Hepatocyte (in vitro differentiated cells): ENCODE measurements around the gene NUDT14. TPM values are rescaled to one million over a fixed set of nuclear protein-coding genes. Genes with fewer than 3 reads are reported as not detected.

Source experiments
- DNase-seq: peaks from one replicate; pipeline ENCODE4 v3.0.0-alpha.2; 2016; ENCODE audit warnings: low spot score
- H2AFZ ChIP-seq: fragments of 200-600 bp; sonication (generic); 2 replicates; pipeline ENCODE4 v1.6.0; 2016; ENCODE audit warnings: antibody characterized with exemption, mild to moderate bottlenecking
- H3K27ac ChIP-seq: fragments of 200-600 bp; sonication (generic); 2 replicates; pipeline ENCODE4 v1.5.1; 2016; ENCODE audit warnings: mild to moderate bottlenecking
- H3K27me3 ChIP-seq: fragments of 200-600 bp; sonication (generic); 2 replicates; pipeline ENCODE4 v1.6.1; 2016
- H3K36me3 ChIP-seq: fragments of 200-600 bp; sonication (generic); replicated peaks from 2 replicates; pipeline ENCODE4 v1.5.1; 2016; ENCODE audit warnings: low read depth; ENCODE audit not compliant: insufficient read depth
- H3K4me1 ChIP-seq: fragments of 200-600 bp; sonication (generic); 2 replicates; pipeline ENCODE4 v1.5.1; 2016; ENCODE audit warnings: mild to moderate bottlenecking, moderate library complexity; ENCODE audit not compliant: insufficient read depth
- H3K4me2 ChIP-seq: fragments of 200-600 bp; sonication (generic); 2 replicates; pipeline ENCODE4 v1.6.0; 2016
- H3K4me3 ChIP-seq: fragments of 200-600 bp; sonication (generic); 2 replicates; pipeline ENCODE4 v1.5.1; 2016; ENCODE audit warnings: mild to moderate bottlenecking
- H3K79me2 ChIP-seq: fragments of 200-600 bp; sonication (generic); 2 replicates; pipeline ENCODE4 v1.6.0; 2017; ENCODE audit warnings: mild to moderate bottlenecking
- H3K9me2 ChIP-seq: fragments of 200-600 bp; sonication (generic); replicated peaks from 2 replicates; pipeline ENCODE4 v1.6.0; 2017; ENCODE audit warnings: mild to moderate bottlenecking; ENCODE audit not compliant: insufficient read depth
- H3K9me3 ChIP-seq: fragments of 200-600 bp; sonication (generic); 2 replicates; pipeline ENCODE4 v1.5.1; 2016; ENCODE audit warnings: low read depth, mild to moderate bottlenecking
- H4K20me1 ChIP-seq: fragments of 200-600 bp; sonication (generic); 2 replicates; pipeline ENCODE4 v1.6.0; 2016; ENCODE audit warnings: mild to moderate bottlenecking; ENCODE audit not compliant: insufficient read depth, poor library complexity, severe bottlenecking
- EZH2 ChIP-seq: fragments of 200-600 bp; sonication (generic); IDR thresholded peaks from 2 replicates; pipeline ENCODE4 v1.6.1; 2016; ENCODE audit warnings: antibody characterized with exemption, mild to moderate bottlenecking, borderline replicate concordance
- EZH2phosphoT487 ChIP-seq: fragments of 200-600 bp; sonication (generic); IDR thresholded peaks from one replicate; pipeline ENCODE4 v1.6.1; 2018; ENCODE audit warnings: antibody characterized with exemption, mild to moderate bottlenecking, low read depth, moderate library complexity; ENCODE audit not compliant: unreplicated experiment, severe bottlenecking
- WGBS: methylation state at CpG from one replicate; pipeline ENCODE4 v1.1.6; 2016; ENCODE audit warnings: low lambda C conversion rate; ENCODE audit errors: missing lambda C conversion rate; 5-methylcytosine and 5-hydroxymethylcytosine counted together
- polyA plus RNA-seq: library from polyadenylated mRNA; unstranded; fragments of >200 nt; fragmentation: Nextera tagmentation; extraction: Ambion mirVana; gene quantifications from 2 replicates; pipeline ENCODE4 v1.2.1, GENCODE V29; 2016
- total RNA-seq: library from RNA; depleted of rRNA; stranded (reverse); fragments of >200 nt; gene quantifications from 2 replicates; pipeline ENCODE4 v1.2.3, GENCODE V29; 2014
- TF ChIP-seq, protein P1 (sequence below): fragments of 200-600 bp; sonication (generic); IDR thresholded peaks from 2 replicates; pipeline ENCODE4 v1.5.1; 2016; ENCODE audit warnings: antibody characterized with exemption, mild to moderate bottlenecking; ENCODE audit not compliant: poor library complexity

Gene NUDT14
- total and polyA plus RNA-seq, 2 experiments from 2014 or later, result 47.4 to 98.1 TPM

DNA sequence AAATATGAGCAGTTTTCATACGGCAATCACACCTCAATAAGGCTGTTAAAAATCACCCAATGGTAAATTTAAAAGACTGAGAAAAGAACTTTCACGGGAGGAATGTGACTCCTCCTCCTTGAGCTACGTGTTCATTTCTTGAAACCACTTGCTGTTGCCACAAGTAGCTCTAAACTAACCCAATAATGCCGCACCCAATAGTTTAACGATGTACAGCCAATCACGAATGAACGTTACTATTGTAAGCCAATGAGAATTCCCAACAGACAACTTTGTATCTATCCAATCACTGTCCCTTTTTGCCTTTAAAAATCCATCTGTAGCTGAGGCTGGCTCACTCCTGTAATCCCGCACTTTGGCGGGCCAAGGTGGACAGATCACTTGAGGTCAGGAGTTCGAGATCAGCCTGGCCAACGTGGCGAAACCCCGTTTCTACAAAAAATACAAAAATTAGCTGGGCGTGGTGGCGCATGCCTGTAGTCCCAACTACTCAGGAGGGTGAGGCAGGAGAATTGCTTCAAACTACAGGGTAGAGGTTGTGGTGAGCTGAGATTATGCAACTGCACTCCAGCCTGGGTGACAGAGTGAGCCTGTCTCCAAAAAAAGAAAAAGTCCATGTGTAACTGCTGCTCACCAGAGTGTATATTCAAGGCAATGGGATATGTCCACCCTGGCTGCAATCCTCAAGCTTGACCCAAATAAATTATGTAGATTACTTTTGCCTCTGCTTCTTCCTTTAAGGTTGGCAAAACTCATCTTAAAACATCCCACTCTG, 42.8 kb upstream of the NUDT14 start:
- Histone ChIP-seq H3K9me2 (no peaks in the 10 kb centered on the region), H3K36me3 (no peaks in the 10 kb centered on the region), H2AFZ (no peak overlapping the region), H3K4me1 (no peaks in the 10 kb centered on the region), H3K79me2 (no peaks in the 10 kb centered on the region), H3K4me2 (no peak overlapping the region), H3K4me3 (no peak overlapping the region), H3K27me3 (no peaks in the 10 kb centered on the region), H3K27ac (no peak overlapping the region), H3K9me3 (no peaks in the 10 kb centered on the region), H4K20me1 (no peaks in the 10 kb centered on the region)
- no peak for DNase-seq
- TF ChIP-seq EZH2phosphoT487, result no peak
- TF ChIP-seq, protein P1, sequence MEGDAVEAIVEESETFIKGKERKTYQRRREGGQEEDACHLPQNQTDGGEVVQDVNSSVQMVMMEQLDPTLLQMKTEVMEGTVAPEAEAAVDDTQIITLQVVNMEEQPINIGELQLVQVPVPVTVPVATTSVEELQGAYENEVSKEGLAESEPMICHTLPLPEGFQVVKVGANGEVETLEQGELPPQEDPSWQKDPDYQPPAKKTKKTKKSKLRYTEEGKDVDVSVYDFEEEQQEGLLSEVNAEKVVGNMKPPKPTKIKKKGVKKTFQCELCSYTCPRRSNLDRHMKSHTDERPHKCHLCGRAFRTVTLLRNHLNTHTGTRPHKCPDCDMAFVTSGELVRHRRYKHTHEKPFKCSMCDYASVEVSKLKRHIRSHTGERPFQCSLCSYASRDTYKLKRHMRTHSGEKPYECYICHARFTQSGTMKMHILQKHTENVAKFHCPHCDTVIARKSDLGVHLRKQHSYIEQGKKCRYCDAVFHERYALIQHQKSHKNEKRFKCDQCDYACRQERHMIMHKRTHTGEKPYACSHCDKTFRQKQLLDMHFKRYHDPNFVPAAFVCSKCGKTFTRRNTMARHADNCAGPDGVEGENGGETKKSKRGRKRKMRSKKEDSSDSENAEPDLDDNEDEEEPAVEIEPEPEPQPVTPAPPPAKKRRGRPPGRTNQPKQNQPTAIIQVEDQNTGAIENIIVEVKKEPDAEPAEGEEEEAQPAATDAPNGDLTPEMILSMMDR, result no peak
- TF ChIP-seq EZH2, result no peak
- 97% methylated on average over 15 of the region's 15 CpGs for WGBS

DNA sequence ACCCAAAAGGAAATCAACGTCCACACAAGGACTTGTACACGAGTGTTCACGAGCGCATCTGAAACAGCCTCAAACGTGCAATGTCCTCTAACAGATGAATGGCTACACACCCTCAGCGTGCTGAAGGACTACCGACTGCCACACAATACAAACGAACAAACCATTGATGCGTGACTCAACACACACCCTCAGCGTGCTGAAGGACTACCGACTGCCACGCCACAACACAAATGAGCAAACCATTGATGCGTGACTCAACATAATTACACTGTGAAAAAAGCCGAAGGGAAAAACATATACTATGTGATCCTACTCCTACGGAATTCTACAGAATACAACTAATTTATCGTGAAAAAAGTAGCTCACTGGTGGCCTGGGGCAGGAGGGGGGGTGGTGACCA, 42.1 kb upstream of the NUDT14 start:
- Histone ChIP-seq H2AFZ (no peak overlapping the region), H3K4me3 (no peak overlapping the region), H3K4me2 (no peak overlapping the region), H3K27me3 (no peaks in the 10 kb centered on the region), H3K4me1 (no peaks in the 10 kb centered on the region), H3K79me2 (no peaks in the 10 kb centered on the region), H3K9me3 (no peaks in the 10 kb centered on the region), H4K20me1 (no peaks in the 10 kb centered on the region), H3K9me2 (no peaks in the 10 kb centered on the region), H3K36me3 (no peaks in the 10 kb centered on the region), H3K27ac (no peak overlapping the region)
- TF ChIP-seq, protein P1, result no peak
- no peak for TF ChIP-seq EZH2
- no peak for TF ChIP-seq EZH2phosphoT487
- 89% methylated on average over 16 of the region's 16 CpGs for WGBS
- no peak for DNase-seq

DNA sequence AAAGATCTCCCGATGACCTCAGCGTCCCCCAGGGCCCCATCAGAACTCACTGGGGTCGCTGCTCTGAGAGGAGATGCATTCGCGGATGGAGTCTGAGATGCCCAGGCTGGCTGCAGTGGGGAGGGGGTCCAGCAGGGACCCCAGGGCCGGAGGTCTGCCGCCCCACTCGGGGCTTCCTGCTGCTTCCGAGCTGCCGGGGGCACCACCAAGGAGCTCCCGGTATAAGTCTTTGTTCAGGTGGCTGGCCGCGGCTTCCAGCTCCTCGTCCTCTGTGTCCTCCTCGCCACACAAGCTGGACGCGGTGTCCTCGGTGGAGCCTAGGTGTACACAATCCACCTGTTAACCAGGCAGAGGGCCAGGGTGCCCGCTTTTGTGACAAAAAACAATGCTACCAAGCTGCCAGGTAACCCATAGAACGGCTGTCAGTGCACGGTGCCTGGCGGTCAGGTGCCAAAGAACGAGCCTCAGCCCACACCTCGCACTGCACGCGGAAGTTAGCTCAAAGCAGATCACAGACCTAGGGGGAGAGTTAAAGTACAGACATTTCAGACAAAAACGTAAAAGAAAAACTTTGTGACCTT, 40.6 kb upstream of the NUDT14 start:
- no peaks in the 10 kb centered on the region for H3K27me3 ChIP-seq
- H2AFZ ChIP-seq, result no peak overlapping the region
- H4K20me1 ChIP-seq, result no peaks in the 10 kb centered on the region
- H3K4me3 ChIP-seq, result no peak overlapping the region
- no peaks in the 10 kb centered on the region for H3K9me2 ChIP-seq
- no peaks in the 10 kb centered on the region for H3K9me3 ChIP-seq
- no peaks in the 10 kb centered on the region for H3K36me3 ChIP-seq
- TF ChIP-seq, protein P1, result no peak
- TF ChIP-seq EZH2 (no peak), EZH2phosphoT487 (no peak)
- WGBS, result 86% methylated on average over 27 of the region's 27 CpGs
- H3K4me2 ChIP-seq, result no peak overlapping the region
- no peak overlapping the region for H3K27ac ChIP-seq
- H3K79me2 ChIP-seq, result no peaks in the 10 kb centered on the region
- no peaks in the 10 kb centered on the region for H3K4me1 ChIP-seq
- no peak for DNase-seq
